HG03575 (cell line): Measurements from ENCODE around the gene SLC12A1.
A peak's percentile ranks its signal among the peaks of the same experiment; 100 is the strongest.
"Not testable (repeated sequence)": the region's sequence is repeated elsewhere in the genome, so short reads cannot be mapped to it uniquely, and the experiment has no call there.

Experiments used
- ATAC-seq: cut with Tn5 transposase; IDR thresholded peaks from one replicate; pipeline ENCODE4 v1.9.1; 2021; ENCODE audit not compliant: unreplicated experiment, insufficient number of reproducible peaks, low FRiP score; ENCODE audit errors: extremely low read depth

Gene SLC12A1

DNA sequence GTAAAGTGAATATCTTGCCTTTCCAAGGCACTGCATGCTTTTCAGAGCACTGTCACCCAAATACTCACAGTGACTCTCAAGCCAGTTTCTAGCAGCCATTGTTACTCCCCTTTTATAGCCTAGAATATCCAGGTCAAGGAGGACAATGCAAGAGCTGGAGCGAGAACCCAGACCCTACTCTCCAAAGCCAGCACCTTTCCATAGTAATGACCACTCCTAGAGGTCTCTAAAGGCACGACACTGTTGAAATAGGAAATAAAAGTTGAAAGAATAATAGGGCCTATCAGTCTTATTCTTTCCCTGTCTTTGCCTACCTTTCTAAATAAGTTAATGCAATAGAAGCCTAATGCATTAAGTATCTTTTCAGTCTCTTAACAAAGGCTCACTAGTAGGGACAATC lies 91.6 kb downstream of the SLC12A1 start:
- no peak for ATAC-seq

DNA sequence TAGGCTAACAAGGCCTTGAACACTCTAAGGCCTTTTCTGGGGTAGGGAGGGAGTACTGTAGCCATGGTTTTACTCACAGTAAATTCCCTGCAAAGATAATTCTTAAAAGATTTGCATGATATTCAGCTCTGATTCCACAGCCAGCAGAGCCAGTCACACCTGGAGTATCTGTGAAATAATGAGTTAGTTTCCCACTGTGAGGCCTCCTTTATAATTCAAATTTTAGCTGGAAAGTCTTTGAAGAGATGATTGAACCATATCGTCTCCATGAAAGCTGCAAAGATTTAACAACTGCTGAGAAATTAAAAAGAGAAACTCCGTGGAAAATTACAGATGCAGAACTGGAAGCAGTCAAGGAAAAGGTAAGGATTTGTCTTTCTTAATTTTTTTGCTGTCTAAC lies 92.8 kb downstream of the SLC12A1 start:
- ATAC-seq = no peak

DNA sequence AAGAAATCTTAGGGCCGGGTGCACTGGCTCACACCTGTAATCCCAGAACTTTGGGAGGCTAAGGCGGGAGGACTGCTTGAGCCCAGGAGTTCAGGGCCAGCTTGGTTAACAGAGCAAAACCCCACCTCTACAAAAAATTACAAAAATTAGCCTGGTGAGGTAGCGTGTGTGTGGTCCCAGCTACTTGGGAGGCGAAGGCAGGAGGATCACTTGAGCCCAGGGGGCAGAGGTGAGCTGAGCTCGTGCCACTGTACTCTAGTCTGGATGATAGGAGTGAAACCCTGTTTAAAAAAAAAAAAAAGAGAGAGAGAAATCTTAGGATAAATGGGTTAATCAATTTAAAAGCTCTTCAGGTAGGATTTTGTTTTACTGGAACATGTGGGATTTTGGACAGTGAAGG lies 93.9 kb downstream of the SLC12A1 start:
- ATAC-seq = no peak

DNA sequence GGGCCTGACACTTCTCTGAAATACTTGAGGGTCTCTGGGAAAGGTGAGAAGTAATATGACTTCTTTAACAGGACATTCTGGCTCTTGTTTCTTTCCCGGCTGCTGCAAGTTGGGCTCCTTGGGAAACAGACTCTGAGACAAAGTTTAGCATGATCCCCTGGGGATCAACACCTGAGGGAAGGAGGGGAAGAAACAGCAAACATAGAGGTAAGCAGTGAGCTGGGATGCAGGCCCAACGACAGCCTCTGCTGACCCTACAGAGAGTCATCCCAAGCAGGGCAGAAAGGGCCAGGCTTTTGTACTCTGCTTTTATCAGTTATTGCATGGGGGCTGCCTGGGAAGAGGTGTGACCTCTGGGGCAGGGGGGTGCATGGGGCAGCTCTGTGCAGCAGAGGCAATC lies 98.3 kb downstream of the SLC12A1 start:
- no peak for ATAC-seq

DNA sequence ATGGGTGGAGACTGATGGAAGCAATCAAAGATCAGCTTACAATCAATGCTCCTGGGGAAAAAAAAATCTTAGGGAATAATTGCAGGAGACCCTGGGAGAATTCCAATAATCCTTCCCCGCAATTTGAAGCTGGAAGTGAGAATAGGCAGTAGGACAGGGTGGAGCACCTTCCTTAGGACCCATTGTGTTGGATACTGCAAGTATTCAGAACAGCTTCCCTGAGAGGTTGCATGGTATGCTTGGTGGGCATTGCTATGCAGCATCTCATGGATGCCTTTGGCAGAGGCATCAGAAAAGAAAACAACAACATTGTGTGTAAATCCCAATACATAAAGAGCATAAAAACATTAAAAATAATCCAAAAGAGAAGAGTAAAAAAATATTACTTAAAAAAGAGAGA lies 100.5 kb downstream of the SLC12A1 start:
- no peak for ATAC-seq

- ATAC-seq = no peak
These were observed 101.5 kb downstream of the SLC12A1 start for GRCh38 chr15:48307586-48307985.

- ATAC-seq = no peak
These were observed 103.6 kb downstream of the SLC12A1 start for GRCh38 chr15:48309740-48310139.

DNA sequence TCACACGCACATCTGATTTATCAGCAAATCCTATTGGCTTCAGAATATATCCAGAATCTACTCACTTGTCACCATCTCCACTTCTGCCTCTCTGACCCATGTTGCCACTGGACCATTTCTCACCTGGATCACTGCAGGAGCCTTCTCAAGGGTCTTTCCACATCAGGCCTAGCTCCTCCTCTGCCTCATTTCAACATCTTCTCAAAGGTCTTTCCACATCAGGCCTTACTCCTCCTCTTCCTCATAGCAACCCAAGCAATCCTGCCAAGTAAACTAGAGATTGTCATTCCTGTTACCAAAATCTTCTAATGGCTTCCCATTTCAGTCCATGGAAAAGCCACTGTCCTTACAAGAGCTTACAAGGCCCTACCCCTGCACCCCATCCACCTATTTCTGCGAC lies 107.1 kb downstream of the SLC12A1 start:
- no peak for ATAC-seq

DNA sequence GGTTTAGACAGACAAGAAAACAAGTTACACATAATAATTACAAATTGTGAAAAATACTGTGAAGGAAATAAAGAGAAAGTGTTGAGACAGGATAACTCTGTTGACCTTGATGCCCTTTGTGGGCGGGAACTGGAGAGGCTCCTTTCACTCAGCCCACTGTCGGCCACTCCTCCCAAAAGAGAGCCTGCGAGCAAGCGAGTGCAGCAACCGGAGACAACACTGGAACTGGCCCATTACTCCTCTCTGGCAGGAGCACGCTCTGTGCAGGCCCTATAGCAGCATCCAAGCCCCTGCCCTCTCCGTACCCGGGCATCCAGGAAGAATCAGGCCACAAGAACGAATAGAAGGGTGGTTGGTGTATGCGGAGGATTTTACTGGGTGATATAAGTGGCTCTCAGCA lies 108.9 kb downstream of the SLC12A1 start:
- ATAC-seq = no peak

GRCh38 chr15:48317221-48317620 lies 111.1 kb downstream of the SLC12A1 start:
- no peak for ATAC-seq

- no peak for ATAC-seq
These were observed 112.0 kb downstream of the SLC12A1 start for GRCh38 chr15:48318131-48318530.

DNA sequence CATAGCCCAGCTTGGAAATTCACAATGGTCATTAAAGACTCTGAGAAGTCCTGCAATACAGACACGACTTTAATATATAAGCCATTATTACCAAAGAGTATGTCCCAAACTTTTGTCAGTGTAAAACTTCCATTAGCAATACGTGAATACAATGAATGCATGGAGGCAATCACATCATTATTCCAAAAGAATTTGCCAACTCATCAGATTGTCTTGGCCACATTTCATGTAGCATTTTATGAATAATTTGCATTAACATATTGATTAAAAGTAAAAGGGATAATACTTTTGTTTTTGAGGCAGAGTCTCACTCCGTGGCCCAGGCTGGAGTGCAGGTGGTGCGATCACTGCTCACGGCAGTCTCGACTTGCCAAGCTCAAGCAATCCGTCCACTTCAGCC lies 117.2 kb downstream of the SLC12A1 start:
- ATAC-seq = no peak

- ATAC-seq = no peak
These were observed 118.8 kb downstream of the SLC12A1 start for GRCh38 chr15:48324949-48325348.

GRCh38 chr15:48325400-48325799 lies 119.3 kb downstream of the SLC12A1 start:
- no peak for ATAC-seq

- ATAC-seq = not testable (repeated sequence)
These were observed 120.1 kb downstream of the SLC12A1 start for GRCh38 chr15:48326180-48326579.

DNA sequence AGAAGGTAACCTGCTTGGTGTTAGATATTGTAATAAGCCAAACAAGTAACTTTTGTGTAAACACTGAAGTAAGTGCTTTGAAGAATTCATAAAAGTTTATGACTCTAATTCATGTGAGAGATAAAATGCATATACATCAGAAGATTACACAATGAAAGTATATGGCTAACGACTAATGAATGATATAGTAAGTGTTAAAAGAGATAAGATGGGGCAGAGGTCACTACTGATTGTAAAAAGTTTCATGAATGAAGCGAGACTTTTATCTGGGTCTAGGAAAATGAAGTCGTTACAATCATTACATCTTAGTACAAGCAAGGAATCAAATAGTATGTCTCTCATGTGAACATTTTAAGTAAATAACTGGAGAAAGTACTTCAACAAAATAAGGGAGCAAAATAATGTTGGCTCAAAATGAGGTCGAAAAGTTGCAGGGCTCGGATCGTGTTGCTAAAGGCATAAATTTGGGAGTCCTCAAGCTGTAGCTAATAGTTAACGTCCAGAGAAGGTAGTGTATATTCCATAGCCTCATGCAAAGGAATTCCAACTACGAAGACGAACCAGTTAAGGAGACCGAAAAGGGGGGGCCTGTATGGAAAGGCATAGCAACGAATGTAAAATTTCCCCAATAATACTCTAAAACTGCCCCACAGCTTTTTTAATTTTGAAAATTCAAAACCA lies 124.1 kb downstream of the SLC12A1 start:
- ATAC-seq = no peak

- peak; percentile 55 for ATAC-seq
These were observed 125.0 kb downstream of the SLC12A1 start, which contains the start of gene DUT for GRCh38 chr15:48330855-48331795. DUT (plus strand) TSS chr15:48331429; CDS start chr15:48331516, 87 bp downstream.

DNA sequence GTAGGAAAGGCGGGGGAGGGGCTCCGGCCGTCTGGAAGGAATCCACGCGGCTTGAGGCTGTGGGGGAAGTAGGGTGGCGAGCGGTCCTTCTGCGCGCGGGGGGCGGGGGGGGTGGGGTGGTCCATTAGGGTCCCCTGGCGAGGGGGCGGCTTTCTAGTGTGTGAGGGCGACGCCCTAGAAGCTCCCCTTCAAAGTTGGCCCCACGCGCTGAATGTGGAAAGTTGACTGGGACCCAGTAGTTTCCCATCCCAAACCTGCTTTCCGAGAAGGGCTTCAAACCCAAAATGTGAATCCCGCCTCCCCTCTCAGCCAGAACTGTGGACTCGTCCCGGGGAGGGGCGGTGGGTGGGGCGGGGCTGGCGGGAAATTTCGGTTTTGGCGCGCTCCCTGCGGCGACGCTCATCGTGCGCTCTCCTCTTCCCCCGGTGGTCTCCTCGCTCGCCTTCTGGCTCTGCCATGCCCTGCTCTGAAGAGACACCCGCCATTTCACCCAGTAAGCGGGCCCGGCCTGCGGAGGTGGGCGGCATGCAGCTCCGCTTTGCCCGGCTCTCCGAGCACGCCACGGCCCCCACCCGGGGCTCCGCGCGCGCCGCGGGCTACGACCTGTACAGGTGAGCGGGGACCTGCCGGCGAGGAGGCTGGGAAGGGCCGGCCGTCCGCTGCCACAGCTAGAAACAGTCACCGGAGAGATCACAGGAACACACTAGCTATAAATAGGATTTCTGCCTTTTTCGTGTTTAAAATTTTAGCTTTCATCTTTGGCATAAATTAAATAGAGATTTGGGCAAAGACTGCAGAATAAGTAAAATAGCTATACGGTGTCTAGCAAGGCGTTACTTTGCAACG lies 125.9 kb downstream of the SLC12A1 start:
- peak; percentile 7 for ATAC-seq

DNA sequence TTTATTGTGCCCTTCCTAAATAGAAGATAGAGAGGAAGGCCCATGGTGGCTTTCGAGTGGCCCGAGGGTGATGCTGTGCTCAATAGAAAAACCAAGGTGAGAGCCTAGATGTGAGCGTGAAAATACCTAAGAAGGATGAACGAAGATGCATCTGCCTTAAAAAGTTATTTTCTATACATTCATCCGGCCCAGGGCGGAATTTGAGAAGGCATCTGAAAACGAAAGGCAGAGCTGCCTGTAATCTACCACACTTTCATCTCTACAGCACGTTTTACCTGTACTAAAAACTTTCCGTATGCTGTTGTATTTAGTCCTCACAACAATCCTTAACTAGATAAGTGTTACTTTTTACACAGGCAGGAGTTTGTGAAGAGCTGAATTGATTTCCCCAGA lies 126.5 kb downstream of the SLC12A1 start:
- no peak for ATAC-seq
